H9 (cell line): Measurements from ENCODE around the gene ATP13A3. TPM values are rescaled to one million over a fixed set of nuclear protein-coding genes. Genes with fewer than 3 reads are reported as not detected.

Source experiments
- DNase-seq: peaks from one replicate; pipeline ENCODE4 v3.0.0-alpha.2; 2017
- H2AFZ ChIP-seq: one replicate; pipeline ENCODE4 v1.6.1; 2013; ENCODE audit warnings: mild to moderate bottlenecking, low read length, control low read depth, moderate library complexity
- H2AK5ac ChIP-seq: 2 replicates; pipeline ENCODE4 v1.6.1; 2013; ENCODE audit warnings: low read length, control low read depth, mixed read lengths; ENCODE audit not compliant: insufficient read length
- H2BK120ac ChIP-seq: one replicate; pipeline ENCODE4 v1.6.1; 2013; ENCODE audit warnings: low read depth, mild to moderate bottlenecking, low read length, control low read depth, inconsistent platforms; ENCODE audit not compliant: poor library complexity, severe bottlenecking
- H2BK12ac ChIP-seq: 2 replicates; pipeline ENCODE4 v1.6.1; 2013; ENCODE audit warnings: low read length, control low read depth, mixed read lengths, low read depth; ENCODE audit not compliant: insufficient read length
- H2BK15ac ChIP-seq: 2 replicates; pipeline ENCODE4 v1.6.1; 2013; ENCODE audit warnings: low read depth, low read length, control low read depth
- H2BK20ac ChIP-seq: one replicate; pipeline ENCODE4 v1.6.1; 2013; ENCODE audit warnings: low read depth, mild to moderate bottlenecking, low read length, control low read depth, inconsistent platforms; ENCODE audit not compliant: poor library complexity, severe bottlenecking
- H2BK5ac ChIP-seq: 2 replicates; pipeline ENCODE4 v1.6.1; 2013; ENCODE audit warnings: low read length, control low read depth, mixed read lengths; ENCODE audit not compliant: insufficient read length
- H3K14ac ChIP-seq: 2 replicates; pipeline ENCODE4 v1.6.1; 2013; ENCODE audit warnings: low read length, control low read depth; ENCODE audit not compliant: insufficient read depth
- H3K18ac ChIP-seq: 2 replicates; pipeline ENCODE4 v1.6.1; 2013; ENCODE audit warnings: low read depth, mild to moderate bottlenecking, mixed read lengths, low read length, control low read depth; ENCODE audit not compliant: insufficient read length
- H3K23ac ChIP-seq: 2 replicates; pipeline ENCODE4 v1.6.1; 2013; ENCODE audit warnings: low read length, control low read depth, mixed read lengths, low read depth; ENCODE audit not compliant: insufficient read length
- H3K23me2 ChIP-seq: 2 replicates; pipeline ENCODE4 v1.6.1; 2013; ENCODE audit warnings: low read depth, mild to moderate bottlenecking, mixed read lengths, low read length, control low read depth; ENCODE audit not compliant: insufficient read length, poor library complexity, severe bottlenecking
- H3K27ac ChIP-seq: 2 replicates; pipeline ENCODE4 v1.5.1; 2013; ENCODE audit warnings: low read length, control low read depth, mixed read lengths, low read depth; ENCODE audit not compliant: insufficient read length
- H3K27me3 ChIP-seq: 2 replicates; pipeline ENCODE4 v1.6.1; 2013; ENCODE audit warnings: low read length, control low read depth, inconsistent platforms; ENCODE audit not compliant: insufficient read depth
- H3K4ac ChIP-seq: 2 replicates; pipeline ENCODE4 v1.6.1; 2013; ENCODE audit warnings: low read depth, mild to moderate bottlenecking, control low read depth, inconsistent platforms, low read length, moderate library complexity
- H3K4me1 ChIP-seq: 2 replicates; pipeline ENCODE4 v1.6.1; 2013; ENCODE audit warnings: low read length, control low read depth, inconsistent platforms; ENCODE audit not compliant: insufficient read depth
- H3K4me2 ChIP-seq: 2 replicates; pipeline ENCODE4 v1.6.1; 2013; ENCODE audit warnings: low read length, control low read depth, mixed read lengths; ENCODE audit not compliant: insufficient read length, insufficient read depth
- H3K56ac ChIP-seq: 2 replicates; pipeline ENCODE4 v1.6.1; 2013; ENCODE audit warnings: low read depth, mild to moderate bottlenecking, mixed read lengths, low read length, control low read depth; ENCODE audit not compliant: insufficient read length
- H3K79me1 ChIP-seq: 2 replicates; pipeline ENCODE4 v1.6.1; 2013; ENCODE audit warnings: low read depth, mild to moderate bottlenecking, moderate library complexity, low read length, control low read depth, inconsistent platforms; ENCODE audit not compliant: insufficient read depth, poor library complexity, severe bottlenecking
- H3K79me2 ChIP-seq: 2 replicates; pipeline ENCODE4 v1.6.1; 2013; ENCODE audit warnings: low read length, control low read depth, inconsistent platforms; ENCODE audit not compliant: insufficient read depth
- H3K9ac ChIP-seq: 2 replicates; pipeline ENCODE4 v1.6.1; 2013; ENCODE audit warnings: low read length, control low read depth, mixed read lengths; ENCODE audit not compliant: insufficient read length; ENCODE audit errors: extremely low read depth
- H3K9me3 ChIP-seq: one replicate; pipeline ENCODE4 v1.6.1; 2013; ENCODE audit warnings: low read depth, low read length, inconsistent platforms; ENCODE audit not compliant: control insufficient read depth
- H3T11ph ChIP-seq: one replicate; pipeline ENCODE4 v1.6.1; 2013; ENCODE audit warnings: mild to moderate bottlenecking, low read length, control low read depth, inconsistent platforms
- H4K20me1 ChIP-seq: one replicate; pipeline ENCODE4 v1.6.1; 2013; ENCODE audit not compliant: control insufficient read depth, insufficient read length, insufficient read depth
- H4K5ac ChIP-seq: 2 replicates; pipeline ENCODE4 v1.6.1; 2013; ENCODE audit warnings: low read depth, mild to moderate bottlenecking, mixed read lengths, low read length, control low read depth; ENCODE audit not compliant: insufficient read length
- H4K8ac ChIP-seq: replicated peaks from 2 replicates; pipeline ENCODE4 v1.6.1; 2013; ENCODE audit warnings: low read length, control low read depth, mixed read lengths, low read depth; ENCODE audit not compliant: insufficient read length
- H4K91ac ChIP-seq: 2 replicates; pipeline ENCODE4 v1.6.1; 2013; ENCODE audit warnings: low read depth, mild to moderate bottlenecking, moderate library complexity, mixed read lengths, low read length, control low read depth; ENCODE audit not compliant: insufficient read length
- H3K27ac Mint-ChIP-seq, 3 experiments: 2 replicates in 2 of 3; 3 replicates in 1 of 3; pipeline ENCODE4 v1.8.0; 2020 to 2021; ENCODE audit warnings: mixed read lengths in 3 of 3, mild to moderate bottlenecking in 1 of 3, moderate library complexity in 1 of 3
- H3K27me3 Mint-ChIP-seq: 2 replicates; pipeline ENCODE4 v1.8.0; 2021; ENCODE audit warnings: low read depth, mild to moderate bottlenecking, moderate library complexity, mixed read lengths
- H3K36me3 Mint-ChIP-seq, 3 experiments: 2 replicates in 2 of 3; 3 replicates in 1 of 3; pipeline ENCODE4 v1.8.0; 2020 to 2021; ENCODE audit warnings: low read depth in 3 of 3, mixed read lengths in 3 of 3; ENCODE audit not compliant: insufficient read depth in 1 of 3
- H3K4me1 Mint-ChIP-seq, 2 experiments: 2 replicates each; pipeline ENCODE4 v1.8.0; 2020; ENCODE audit warnings: mixed read lengths in 2 of 2
- H3K4me3 Mint-ChIP-seq, 2 experiments: 2 replicates in 1 of 2; 3 replicates in 1 of 2; pipeline ENCODE4 v1.8.0; 2020 to 2021; ENCODE audit warnings: mild to moderate bottlenecking in 2 of 2, mixed read lengths in 2 of 2, moderate library complexity in 1 of 2
- H3K9me3 Mint-ChIP-seq, 2 experiments: 2 replicates in 1 of 2; 3 replicates in 1 of 2; pipeline ENCODE4 v1.8.0; 2020; ENCODE audit warnings: mild to moderate bottlenecking in 2 of 2, mixed read lengths in 2 of 2, moderate library complexity in 1 of 2
- whole genome bisulfite sequencing: extraction: QIAGEN DNeasy Blood & Tissue Kit; methylation state at CpG from one replicate; pipeline ENCODE4 v1.1.7; 2013; ENCODE audit warnings: missing lambda C conversion rate, low lambda C conversion rate, mixed read lengths; ENCODE audit not compliant: insufficient read length; ENCODE audit errors: extremely low coverage; 5-methylcytosine and 5-hydroxymethylcytosine counted together
- total RNA-seq: library from RNA; stranded (reverse); gene quantifications from 2 replicates; pipeline ENCODE4 v1.2.1, GENCODE V29; 2021
- TF ChIP-seq, protein P1 (sequence below): fragments of 200-600 bp; sonication (generic); conservative IDR thresholded peaks from 3 replicates; pipeline ENCODE4 v1.8.0; 2021; ENCODE audit warnings: antibody characterized with exemption, mild to moderate bottlenecking

ATP13A3 gene
- total RNA-seq, 1 experiment from 2014 or later = 78.5 TPM

DNA sequence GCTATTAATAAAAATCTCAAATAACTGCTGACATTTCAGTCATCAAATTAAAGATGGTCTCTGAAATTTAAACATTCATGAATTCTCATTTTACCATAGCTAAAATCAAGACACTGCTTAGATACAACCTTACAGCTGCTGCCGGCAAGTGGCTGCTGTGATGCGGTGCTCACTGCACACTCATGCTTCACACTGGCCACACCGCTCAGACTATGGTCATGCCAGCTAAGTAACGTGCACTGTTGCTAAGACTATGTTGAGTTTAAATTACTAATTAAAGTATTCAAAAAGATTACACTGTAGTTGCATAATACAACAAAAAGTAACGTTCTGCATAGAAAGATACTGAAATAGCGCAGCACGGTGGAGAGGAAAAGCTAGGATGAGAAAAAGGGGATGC, 12.1 kb downstream of the ATP13A3 start:
- no peak overlapping the region for H2BK120ac ChIP-seq
- no peak overlapping the region for H2BK12ac ChIP-seq
- no peak overlapping the region for H3K18ac ChIP-seq
- peaks cover 4% of the 10 kb centered on the region; the same call in 1 of the 2 replicates for H3K4me1 ChIP-seq
- H3K14ac ChIP-seq = no peak overlapping the region
- H3K79me1 ChIP-seq = peaks cover 10% of the 10 kb centered on the region
- H3K4me3 Mint-ChIP-seq = no peak overlapping the region
- H3K27me3 ChIP-seq = no peaks in the 10 kb centered on the region
- TF ChIP-seq, protein P1, sequence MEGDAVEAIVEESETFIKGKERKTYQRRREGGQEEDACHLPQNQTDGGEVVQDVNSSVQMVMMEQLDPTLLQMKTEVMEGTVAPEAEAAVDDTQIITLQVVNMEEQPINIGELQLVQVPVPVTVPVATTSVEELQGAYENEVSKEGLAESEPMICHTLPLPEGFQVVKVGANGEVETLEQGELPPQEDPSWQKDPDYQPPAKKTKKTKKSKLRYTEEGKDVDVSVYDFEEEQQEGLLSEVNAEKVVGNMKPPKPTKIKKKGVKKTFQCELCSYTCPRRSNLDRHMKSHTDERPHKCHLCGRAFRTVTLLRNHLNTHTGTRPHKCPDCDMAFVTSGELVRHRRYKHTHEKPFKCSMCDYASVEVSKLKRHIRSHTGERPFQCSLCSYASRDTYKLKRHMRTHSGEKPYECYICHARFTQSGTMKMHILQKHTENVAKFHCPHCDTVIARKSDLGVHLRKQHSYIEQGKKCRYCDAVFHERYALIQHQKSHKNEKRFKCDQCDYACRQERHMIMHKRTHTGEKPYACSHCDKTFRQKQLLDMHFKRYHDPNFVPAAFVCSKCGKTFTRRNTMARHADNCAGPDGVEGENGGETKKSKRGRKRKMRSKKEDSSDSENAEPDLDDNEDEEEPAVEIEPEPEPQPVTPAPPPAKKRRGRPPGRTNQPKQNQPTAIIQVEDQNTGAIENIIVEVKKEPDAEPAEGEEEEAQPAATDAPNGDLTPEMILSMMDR = no peak
- H3K79me2 ChIP-seq = peaks cover 22% of the 10 kb centered on the region; the same call in 1 of the 2 replicates
- no peaks in the 10 kb centered on the region for H3K9me3 Mint-ChIP-seq
- peak overlapping the region in 1 of 3 experiments; percentile 88; a peak in 3 of 7 replicates for H3K27ac Mint-ChIP-seq
- no peaks in the 10 kb centered on the region for H3K23me2 ChIP-seq
- no peak overlapping the region for H3K4me2 ChIP-seq
- H3K56ac ChIP-seq = no peak overlapping the region
- H2BK20ac ChIP-seq = no peak overlapping the region
- no peak overlapping the region for H2BK15ac ChIP-seq
- H4K8ac ChIP-seq = no peak overlapping the region
- H3K9me3 ChIP-seq = no peaks in the 10 kb centered on the region
- H3K27ac ChIP-seq = no peak overlapping the region
- WGBS = no CpG with 5 or more reads among the region's 7 CpGs
- no peak overlapping the region for H3K23ac ChIP-seq
- H3K9ac ChIP-seq = no peak overlapping the region
- H3K36me3 Mint-ChIP-seq = no peaks in the 10 kb centered on the region; a peak in 1 of 7 replicates
- H3K4ac ChIP-seq = no peak overlapping the region
- no peak overlapping the region for H2BK5ac ChIP-seq
- H3K27me3 Mint-ChIP-seq = no peaks in the 10 kb centered on the region
- no peak overlapping the region for H3T11ph ChIP-seq
- no peak overlapping the region for H2AFZ ChIP-seq
- H3K4me1 Mint-ChIP-seq = peaks cover 12 to 25% of the 10 kb centered on the region in 2 experiments
- H4K20me1 ChIP-seq = no peaks in the 10 kb centered on the region
- DNase-seq = no peak
- H4K5ac ChIP-seq = no peak overlapping the region
- H4K91ac ChIP-seq = no peak overlapping the region
- no peak overlapping the region for H2AK5ac ChIP-seq
